ENCODE results near the gene NCKAP5L. TPM values are rescaled to one million over a fixed set of nuclear protein-coding genes. Genes with fewer than 3 reads are reported as not detected.

NCKAP5L gene
- total and polyA plus RNA-seq, 2 of the 8 experiments (the other 6 are each of a cell fraction or from before 2014, with no cell fraction given) = 9.4 to 27.9 TPM

- TF ChIP-seq ZNF274 (IDR thresholded peaks at IDR 0.05; ENCODE audit: borderline replicate concordance, extremely low read depth, low read length) = no peak
- no peak for TF ChIP-seq KDM5A (IDR thresholded peaks at IDR 0.05; ENCODE audit: low read length)
- no peak for TF ChIP-seq KDM4A (IDR thresholded peaks at IDR 0.05; ENCODE audit: low read depth, low read length, severe bottlenecking)
Measured at GRCh38 chr12:49792181-49792970, 35.8 kb downstream of the NCKAP5L start (continued).

Measured in H1 (cell line).